GM08714 (cell line): Measurements from ENCODE around the gene PPFIBP2.

Source experiments
- H3K4me3 ChIP-seq: fragments of 200-500 bp; sonication (Bioruptor generic); 2 replicates; pipeline ENCODE4 v1.5.1; 2014; ENCODE audit warnings: mild to moderate bottlenecking, low read length, inconsistent platforms
- ZNF274 ChIP-seq: IDR thresholded peaks from 2 replicates; pipeline ENCODE4 v1.6.1; 2012; ENCODE audit warnings: mild to moderate bottlenecking, low read depth, low read length

Gene PPFIBP2

DNA sequence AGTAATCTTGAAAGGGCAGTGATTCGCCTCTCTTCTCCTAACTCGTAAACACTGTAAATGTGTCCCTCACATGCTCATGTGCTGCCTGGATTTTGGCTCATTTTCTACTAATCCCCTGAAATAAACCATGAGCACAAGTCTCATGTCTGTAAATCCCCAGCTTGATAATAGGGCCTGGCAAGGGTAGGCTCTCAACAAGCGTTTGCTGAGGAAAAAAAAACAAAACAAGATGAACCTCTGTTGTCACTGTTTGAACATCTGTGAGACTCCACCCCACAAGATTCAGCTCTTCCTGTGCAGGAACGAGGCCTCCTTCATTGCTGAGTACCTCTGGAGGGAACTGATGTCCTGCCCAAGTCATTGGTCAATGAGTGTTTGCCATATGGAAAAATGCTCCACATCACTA is 164.0 kb downstream of the PPFIBP2 start:
- no peak for TF ChIP-seq ZNF274
- no peak overlapping the region for H3K4me3 ChIP-seq

GRCh38 chr11:7683571-7683970 is 169.8 kb downstream of the PPFIBP2 start:
- no peak for TF ChIP-seq ZNF274
- no peak overlapping the region for H3K4me3 ChIP-seq

GRCh38 chr11:7686761-7687160 is 173.0 kb downstream of the PPFIBP2 start:
- no peak for TF ChIP-seq ZNF274
- H3K4me3 ChIP-seq: no peak overlapping the region

DNA sequence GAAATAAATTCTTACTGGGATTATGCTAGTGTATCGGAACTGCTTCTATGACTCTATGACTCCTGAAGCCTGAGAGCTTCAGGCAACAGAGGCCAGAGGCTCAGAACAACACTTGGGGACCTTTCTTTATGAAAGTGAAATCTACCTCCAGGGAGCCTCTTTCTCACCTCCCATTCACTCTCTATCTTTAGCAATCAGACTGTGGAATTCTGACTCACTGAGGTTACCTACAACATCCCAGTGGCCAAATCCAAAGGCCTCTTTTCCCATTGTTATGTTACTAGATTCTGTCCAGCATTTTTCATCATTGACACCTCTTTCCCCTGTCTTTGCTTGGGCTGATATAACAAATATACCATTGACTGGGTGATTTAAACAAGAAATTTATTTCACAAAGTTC is 173.6 kb downstream of the PPFIBP2 start:
- H3K4me3 ChIP-seq: no peak overlapping the region
- no peak for TF ChIP-seq ZNF274

DNA sequence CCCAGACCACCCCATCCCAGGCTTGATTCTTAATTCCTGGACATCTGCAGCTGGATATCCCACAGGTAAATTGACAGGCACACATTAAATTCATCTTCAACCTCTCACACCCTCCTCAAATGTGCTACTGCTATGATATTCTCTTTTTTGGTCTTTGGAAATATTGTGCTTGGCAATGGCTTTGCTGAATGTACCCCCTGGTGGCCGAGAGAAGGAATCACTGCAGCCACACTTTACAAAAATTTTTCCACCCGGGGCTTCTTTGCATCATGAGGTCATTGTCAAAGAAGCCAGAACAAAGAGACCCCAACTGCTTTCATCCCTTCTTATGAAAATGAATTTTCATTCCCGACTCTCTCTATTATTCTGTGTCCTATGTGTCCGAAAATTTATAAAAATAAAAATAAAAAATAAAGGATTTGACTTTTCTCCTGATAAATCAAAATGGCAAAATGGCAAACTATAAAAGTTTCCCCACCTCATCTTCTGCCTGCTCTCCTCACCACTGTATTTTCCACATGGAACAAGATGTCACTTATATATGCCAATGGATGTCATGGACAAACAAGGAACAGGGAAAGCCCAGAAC is 174.5 kb downstream of the PPFIBP2 start:
- no peak overlapping the region for H3K4me3 ChIP-seq
- TF ChIP-seq ZNF274: no peak

DNA sequence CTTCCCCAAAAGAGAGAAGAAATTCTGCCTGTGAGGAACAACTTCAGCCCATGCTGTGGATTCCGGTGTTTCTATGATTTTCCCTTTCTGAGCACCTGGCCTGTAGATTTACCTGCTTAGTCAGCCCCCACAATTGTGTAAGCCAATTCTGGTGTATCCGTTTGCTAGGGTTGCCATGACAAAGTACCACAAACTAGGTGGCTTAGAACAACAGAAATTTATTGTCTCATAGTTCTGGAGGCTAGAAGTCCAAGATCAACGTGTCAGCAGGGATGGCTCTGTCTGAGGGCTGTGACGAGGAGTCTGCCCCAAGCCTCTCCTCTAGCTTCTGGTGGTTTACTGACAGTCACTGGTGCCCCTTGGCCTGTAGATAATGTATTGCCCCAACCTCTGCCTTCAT is 175.4 kb downstream of the PPFIBP2 start:
- H3K4me3 ChIP-seq: no peak overlapping the region
- TF ChIP-seq ZNF274: no peak

DNA sequence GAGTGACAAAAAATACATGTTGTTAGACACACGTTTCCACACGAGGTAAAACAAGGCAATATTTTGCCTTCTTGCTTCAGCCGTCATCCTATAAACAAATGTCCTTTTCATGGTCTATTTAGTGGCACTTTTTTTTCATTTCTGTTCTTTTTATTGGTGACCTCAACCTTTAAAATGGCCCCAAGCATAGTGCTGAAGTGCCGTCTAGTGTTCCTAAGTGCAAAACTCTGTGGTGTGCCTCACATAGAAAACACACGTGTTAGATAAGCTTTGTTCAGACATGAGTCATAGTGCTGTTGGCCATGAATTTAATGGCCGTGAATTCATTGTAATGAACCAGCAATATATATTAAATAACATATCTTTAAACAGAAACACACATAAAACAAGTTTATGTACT is 176.8 kb downstream of the PPFIBP2 start:
- no peak overlapping the region for H3K4me3 ChIP-seq
- no peak for TF ChIP-seq ZNF274

GRCh38 chr11:7691759-7692350 is 178.1 kb downstream of the PPFIBP2 start:
- no peak overlapping the region for H3K4me3 ChIP-seq
- no peak for TF ChIP-seq ZNF274

DNA sequence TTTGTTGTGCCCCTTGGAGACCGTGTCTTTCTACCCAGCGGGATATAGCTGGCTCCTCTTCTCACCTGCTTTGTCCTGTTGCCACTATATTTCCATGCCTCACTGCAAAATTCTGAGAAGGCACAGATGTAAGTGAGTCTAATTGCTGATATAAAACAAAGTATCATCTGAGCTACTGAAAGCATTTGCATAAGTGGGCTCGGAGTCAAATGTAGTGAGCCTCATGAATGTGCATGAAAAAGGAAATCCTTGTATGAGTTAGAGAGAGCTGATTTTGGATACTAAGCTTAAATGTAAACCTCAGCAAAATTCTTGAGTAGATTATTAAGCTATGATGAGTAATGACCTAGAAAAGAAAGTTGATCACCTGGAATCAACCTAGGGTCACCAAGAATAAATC is 178.6 kb downstream of the PPFIBP2 start:
- no peak for TF ChIP-seq ZNF274
- no peak overlapping the region for H3K4me3 ChIP-seq

DNA sequence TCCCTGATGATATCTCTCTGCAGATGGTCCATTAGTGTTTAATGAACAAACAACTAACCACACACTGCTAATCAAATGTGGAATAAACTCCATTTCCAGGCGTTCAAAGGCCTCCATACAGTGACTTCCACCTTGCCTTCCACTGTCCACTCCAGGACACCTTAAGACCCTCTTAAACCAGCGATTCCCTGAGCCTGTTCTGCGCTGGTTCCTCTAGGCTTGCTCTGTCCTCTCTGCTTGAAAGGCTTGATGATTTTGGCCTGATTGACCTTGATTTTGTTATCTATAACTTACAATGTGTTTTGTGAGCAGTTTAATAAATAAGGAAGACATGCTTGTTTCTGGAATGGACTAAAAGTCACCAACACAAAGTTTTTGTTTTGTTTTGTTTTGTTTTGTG is 180.4 kb downstream of the PPFIBP2 start:
- no peak for TF ChIP-seq ZNF274
- H3K4me3 ChIP-seq: no peak overlapping the region; the same call in 1 of the 2 replicates

DNA sequence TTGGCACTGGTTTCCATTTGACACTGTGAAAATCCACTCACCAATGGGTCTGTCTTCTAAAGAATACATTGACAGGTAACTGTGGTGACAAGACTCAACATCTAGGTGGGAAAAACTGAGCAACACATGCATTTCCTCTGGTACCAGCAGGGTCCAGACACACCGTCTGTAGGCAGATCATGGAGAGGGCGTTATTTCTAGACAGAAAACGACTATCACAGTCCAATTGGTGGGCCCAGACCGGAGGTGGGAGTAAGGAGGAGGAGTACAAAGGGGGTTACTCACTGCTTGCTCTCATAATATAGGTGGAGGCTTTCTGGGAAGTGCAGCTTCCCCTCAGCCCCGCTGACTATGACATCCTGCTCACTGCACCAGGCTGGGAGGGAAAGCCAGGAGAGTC is 182.6 kb downstream of the PPFIBP2 start:
- TF ChIP-seq ZNF274: no peak
- no peak overlapping the region for H3K4me3 ChIP-seq
